Activated CD8-positive, alpha-beta T cell treated with anti-CD3 and anti-CD28 coated beads, Interleukin-2, amount 10 ng/mL, durations not matched to agents 7 days and 5 days (primary cell): ENCODE measurements around the gene UTF1. TPM values are rescaled to one million over a fixed set of nuclear protein-coding genes. Genes with fewer than 3 reads are reported as not detected.

Experiments
- ATAC-seq: fragments of 150-1000 bp; cut with Tn5 transposase; one replicate; pipeline ENCODE4 v1.10.0; 2021; ENCODE audit warnings: moderate library complexity
- CTCF ChIA-PET: fragments of 350-600 bp; sonication (Branson Sonifier 250); formaldehyde crosslinking; loops from one replicate; lab custom pipeline; 2021; ENCODE audit warnings: antibody characterized with exemption; lab: Charles Lee
- POLR2A ChIA-PET: fragments of 350-600 bp; sonication (Branson Sonifier 250); formaldehyde crosslinking; loops from one replicate; lab custom pipeline; 2021; ENCODE audit warnings: antibody characterized with exemption; lab: Charles Lee
- DNase-seq: peaks from one replicate; pipeline ENCODE4 v3.0.0-alpha.2; 2020
- H3K27ac Mint-ChIP-seq: one replicate; pipeline ENCODE4 v1.8.0; 2021; ENCODE audit warnings: mild to moderate bottlenecking, mixed read lengths
- H3K27me3 Mint-ChIP-seq: one replicate; pipeline ENCODE4 v1.8.0; 2021; ENCODE audit warnings: low read depth, mixed read lengths
- H3K36me3 Mint-ChIP-seq: one replicate; pipeline ENCODE4 v1.8.0; 2021; ENCODE audit warnings: low read depth, mixed read lengths
- H3K4me1 Mint-ChIP-seq: one replicate; pipeline ENCODE4 v1.8.0; 2021; ENCODE audit warnings: low read depth, mixed read lengths
- H3K4me3 Mint-ChIP-seq: one replicate; pipeline ENCODE4 v1.8.0; 2021; ENCODE audit warnings: mild to moderate bottlenecking, mixed read lengths
- H3K9me3 Mint-ChIP-seq: one replicate; pipeline ENCODE4 v1.8.0; 2022; ENCODE audit warnings: mixed read lengths; ENCODE audit not compliant: insufficient read depth
- total RNA-seq, 2 experiments: library from RNA; stranded (reverse); gene quantifications; one replicate each; pipeline ENCODE4 v1.2.3, GENCODE V29; 2021

The UTF1 gene
- total RNA-seq, 2 experiments from 2014 or later: not detected

DNA sequence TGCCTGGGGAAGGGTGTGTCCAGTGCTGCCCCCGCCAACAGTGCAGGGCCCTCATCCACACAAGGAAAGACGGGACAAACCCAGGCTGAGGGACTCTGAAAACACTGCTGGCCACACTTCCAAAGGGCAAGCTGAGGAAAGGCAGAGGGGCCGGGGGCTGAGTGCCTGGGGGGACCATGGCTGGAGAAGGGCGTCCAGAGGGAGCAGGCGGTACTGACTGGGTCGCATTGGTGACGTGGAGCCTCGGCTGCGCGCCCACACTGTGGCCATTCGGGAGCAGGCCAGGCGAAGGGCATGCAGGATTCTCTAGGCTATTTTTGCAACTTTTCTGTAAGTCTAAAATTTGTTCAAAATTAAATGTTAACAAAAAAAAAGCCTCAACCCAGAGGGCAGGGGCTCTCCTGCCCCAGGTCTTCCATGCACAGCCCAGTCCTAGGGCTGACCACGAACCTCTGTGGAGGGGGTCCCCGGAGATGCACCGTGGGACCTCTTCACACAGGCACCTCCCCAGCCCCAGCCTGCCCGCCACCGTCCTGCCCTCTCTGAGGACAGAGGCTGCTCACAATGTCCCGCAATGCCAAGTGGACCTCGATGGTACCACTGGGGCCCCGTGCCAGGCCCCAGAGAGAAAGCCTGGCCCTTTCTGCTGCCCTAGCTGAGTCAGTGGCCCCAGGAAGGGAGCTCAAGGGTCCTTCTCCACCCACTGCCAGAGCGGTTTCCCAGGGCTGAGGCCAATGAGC is 36.2 kb downstream of the UTF1 start:
- Mint-ChIP-seq H3K4me3 (no peak overlapping the region), H3K27me3 (no peaks in the 10 kb centered on the region), H3K9me3 (no peaks in the 10 kb centered on the region), H3K36me3 (peaks cover 23% of the 10 kb centered on the region), H3K4me1 (peaks cover 41% of the 10 kb centered on the region), H3K27ac (no peak overlapping the region)
- no peak for DNase-seq
- CTCF ChIA-PET: interaction anchor here (0.6 kb wide), 1 partner anchor 586 kb away, joined by 3 read pairs; no protein-coding TSS in a partner anchor
- POLR2A ChIA-PET: interaction anchor here (1.2 kb wide), 1 partner anchor 10 kb away, joined by 4 read pairs; the partner anchor contains the start of gene ADAM8
- no peak for ATAC-seq

DNA sequence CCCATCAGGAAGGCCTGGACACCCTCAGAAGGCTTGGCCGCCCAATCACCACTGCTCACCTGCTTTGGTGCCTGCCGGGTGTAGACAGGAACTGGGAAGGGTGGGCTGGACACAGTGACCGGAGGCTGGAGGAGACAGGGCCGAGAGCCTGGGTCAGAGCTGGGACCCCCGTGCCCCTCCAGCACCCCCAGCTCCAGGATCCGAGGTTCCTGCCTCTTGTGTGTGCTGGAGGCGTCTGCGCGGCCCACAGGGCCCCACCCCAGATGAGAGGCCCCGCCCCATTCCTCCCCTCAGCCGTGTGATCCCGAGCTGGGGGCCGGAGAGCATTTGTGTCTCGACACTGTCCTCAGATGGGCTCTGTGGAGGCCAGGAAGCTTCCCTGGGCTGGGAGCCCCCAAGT is 37.3 kb downstream of the UTF1 start:
- CTCF ChIA-PET: interaction anchor here (0.8 kb wide), 1 partner anchor 9 kb away, joined by 3 read pairs; the partner anchor contains the start of gene ADAM8
- Mint-ChIP-seq H3K4me3 (no peak overlapping the region), H3K4me1 (peaks cover 36% of the 10 kb centered on the region), H3K27ac (no peak overlapping the region), H3K27me3 (no peaks in the 10 kb centered on the region), H3K9me3 (no peaks in the 10 kb centered on the region), H3K36me3 (peaks cover 27% of the 10 kb centered on the region)
- DNase-seq (no peak), ATAC-seq (no peak)
- POLR2A ChIA-PET: interaction anchor here (1.2 kb wide), 1 partner anchor 9 kb away, joined by 4 read pairs; the partner anchor contains the start of gene ADAM8

DNA sequence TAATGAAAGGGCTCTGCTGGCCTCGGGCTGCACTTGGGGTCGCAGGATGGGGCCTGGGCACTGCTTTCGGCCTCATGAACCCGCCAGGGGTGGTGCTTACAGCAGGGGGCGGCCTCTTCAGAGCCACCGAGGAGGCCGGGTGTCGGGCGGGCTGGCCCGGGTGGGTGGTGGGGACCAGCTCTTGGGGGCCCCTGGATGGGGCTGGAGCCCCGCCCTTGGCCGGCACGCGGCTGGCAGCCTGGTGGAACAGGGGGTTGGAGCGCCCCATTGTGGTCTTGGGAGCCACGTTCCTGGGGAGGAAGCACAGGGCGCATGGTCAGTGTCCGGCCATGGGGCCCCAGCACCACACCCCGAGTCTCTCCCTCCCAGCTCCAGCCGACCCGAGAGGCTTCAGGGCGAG is 37.8 kb downstream of the UTF1 start:
- Mint-ChIP-seq H3K4me1 (peaks cover 31% of the 10 kb centered on the region), H3K4me3 (no peak overlapping the region), H3K9me3 (no peaks in the 10 kb centered on the region), H3K27ac (no peak overlapping the region), H3K36me3 (peaks cover 24% of the 10 kb centered on the region), H3K27me3 (no peaks in the 10 kb centered on the region)
- DNase-seq (no peak), ATAC-seq (no peak)
- POLR2A ChIA-PET: interaction anchor here (1.2 kb wide), 1 partner anchor 9 kb away, joined by 4 read pairs; the partner anchor contains the start of gene ADAM8
- CTCF ChIA-PET: interaction anchor here (0.8 kb wide), 1 partner anchor 8 kb away, joined by 3 read pairs; the partner anchor contains the start of gene ADAM8

DNA sequence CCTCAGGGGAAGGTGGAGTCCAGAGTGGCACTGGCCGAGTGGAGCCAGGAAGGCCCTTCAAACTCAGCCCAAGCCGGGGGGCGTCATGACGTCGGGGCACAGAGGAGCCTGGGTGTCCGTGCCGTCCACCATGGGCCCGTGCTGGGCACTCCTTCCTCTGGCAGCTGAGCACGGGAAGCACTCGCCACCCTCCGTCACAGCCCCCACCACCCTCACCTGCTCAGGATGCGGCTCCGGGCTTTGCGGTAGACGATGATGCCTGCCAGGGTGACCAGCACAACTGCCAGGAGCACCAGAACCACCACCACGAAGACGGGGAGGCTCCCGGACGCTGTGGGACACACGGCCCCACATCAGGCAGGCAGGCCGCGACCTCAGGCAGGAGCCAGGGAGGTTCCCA is 38.5 kb downstream of the UTF1 start:
- Mint-ChIP-seq H3K36me3 (peaks cover 21% of the 10 kb centered on the region), H3K4me3 (no peak overlapping the region), H3K9me3 (no peaks in the 10 kb centered on the region), H3K4me1 (peaks cover 24% of the 10 kb centered on the region), H3K27ac (no peak overlapping the region), H3K27me3 (no peaks in the 10 kb centered on the region)
- ATAC-seq (no peak), DNase-seq (no peak)
- POLR2A ChIA-PET: no interaction called here
- CTCF ChIA-PET: no interaction called here

DNA sequence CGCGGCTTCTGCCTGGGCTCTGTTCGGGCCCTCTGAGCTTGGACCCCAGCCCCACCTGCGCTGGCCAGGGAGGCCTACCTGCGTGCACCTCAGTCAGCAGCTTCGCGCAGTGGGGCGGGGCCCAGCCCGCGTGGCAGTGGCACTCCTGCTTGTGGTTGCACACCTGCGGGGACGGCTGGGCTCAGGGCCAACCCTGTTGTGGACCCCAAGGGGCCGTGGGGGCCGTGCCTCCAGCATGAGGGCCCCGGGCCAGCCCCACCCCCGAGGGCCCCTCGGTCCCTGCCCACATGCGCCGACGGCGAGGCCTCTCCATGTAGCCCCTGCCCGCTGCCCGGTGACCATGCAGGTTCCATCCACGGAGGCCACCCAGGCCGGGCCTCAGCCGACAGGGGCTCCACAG is 39.4 kb downstream of the UTF1 start:
- H3K27ac Mint-ChIP-seq: no peak overlapping the region

DNA sequence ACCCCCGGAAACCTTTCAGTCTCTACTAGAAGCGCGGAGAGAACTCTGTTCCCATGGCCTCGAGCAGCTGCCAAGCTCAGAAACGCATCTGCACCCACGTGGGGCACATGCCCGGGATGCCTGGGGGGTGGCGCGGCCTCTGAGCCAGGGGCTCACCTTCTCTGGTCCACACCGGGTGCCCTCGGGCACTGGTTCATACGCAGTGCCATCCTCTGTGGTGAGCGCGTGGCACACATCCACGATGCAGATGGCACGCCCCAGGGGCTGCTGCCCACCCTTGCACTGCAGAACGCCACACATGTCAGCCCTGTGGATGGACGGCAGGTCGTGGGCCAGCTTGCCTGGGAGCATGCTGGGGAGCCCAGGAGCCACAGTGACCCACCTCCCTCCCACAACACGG is 40.2 kb downstream of the UTF1 start:
- ChIA-PET POLR2A (no interaction called here), CTCF (no interaction called here)
- Mint-ChIP-seq H3K9me3 (no peaks in the 10 kb centered on the region), H3K36me3 (peaks cover 22% of the 10 kb centered on the region), H3K27me3 (no peaks in the 10 kb centered on the region), H3K4me1 (peaks cover 17% of the 10 kb centered on the region), H3K4me3 (no peak overlapping the region), H3K27ac (no peak overlapping the region)
- DNase-seq (no peak), ATAC-seq (no peak)

More for the DNA sequence above, 39.4 kb downstream of the UTF1 start:
- ATAC-seq: no peak
- H3K4me1 Mint-ChIP-seq: peaks cover 16% of the 10 kb centered on the region
- peaks cover 19% of the 10 kb centered on the region for H3K36me3 Mint-ChIP-seq
- DNase-seq: no peak
- ChIA-PET CTCF (no interaction called here), POLR2A (interaction anchor here (0.9 kb wide), 1 partner anchor 34 kb away, joined by 3 read pairs; no protein-coding TSS in a partner anchor)
- no peak overlapping the region for H3K4me3 Mint-ChIP-seq
- H3K27me3 Mint-ChIP-seq: no peaks in the 10 kb centered on the region
- H3K9me3 Mint-ChIP-seq: no peaks in the 10 kb centered on the region

DNA sequence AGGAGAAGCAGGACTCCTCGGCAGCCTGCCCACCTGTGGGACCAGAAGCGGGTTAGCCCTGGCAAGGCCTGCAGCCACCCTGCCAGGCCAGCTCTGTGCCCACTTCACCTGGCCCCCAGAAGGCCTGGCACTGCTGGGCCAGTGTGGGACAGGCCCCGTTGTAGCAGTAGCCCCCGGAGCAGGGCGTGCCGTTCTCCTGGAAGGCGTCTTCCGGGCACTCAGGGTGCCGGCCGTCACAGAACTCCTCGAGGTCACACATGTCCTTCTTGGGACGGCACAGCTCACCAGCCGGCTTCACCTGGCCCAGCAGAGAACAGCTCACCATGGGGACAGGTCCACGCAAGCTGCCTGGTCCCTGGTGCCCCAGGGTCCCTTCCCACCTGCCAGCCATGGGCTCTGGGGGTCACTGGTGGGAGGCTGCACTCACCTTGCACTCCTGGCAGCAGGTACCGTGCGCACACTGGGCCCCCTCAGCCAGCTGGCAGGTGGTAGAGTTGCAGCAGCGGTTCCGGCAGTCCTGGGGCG is 40.8 kb downstream of the UTF1 start:
- no peaks in the 10 kb centered on the region for H3K27me3 Mint-ChIP-seq
- DNase-seq: no peak
- POLR2A ChIA-PET: no interaction called here
- no peak overlapping the region for H3K27ac Mint-ChIP-seq
- H3K4me1 Mint-ChIP-seq: peaks cover 15% of the 10 kb centered on the region
- H3K36me3 Mint-ChIP-seq: peaks cover 15% of the 10 kb centered on the region
- CTCF ChIA-PET: no interaction called here
- no peak for ATAC-seq
- H3K4me3 Mint-ChIP-seq: no peak overlapping the region
- H3K9me3 Mint-ChIP-seq: no peaks in the 10 kb centered on the region

DNA sequence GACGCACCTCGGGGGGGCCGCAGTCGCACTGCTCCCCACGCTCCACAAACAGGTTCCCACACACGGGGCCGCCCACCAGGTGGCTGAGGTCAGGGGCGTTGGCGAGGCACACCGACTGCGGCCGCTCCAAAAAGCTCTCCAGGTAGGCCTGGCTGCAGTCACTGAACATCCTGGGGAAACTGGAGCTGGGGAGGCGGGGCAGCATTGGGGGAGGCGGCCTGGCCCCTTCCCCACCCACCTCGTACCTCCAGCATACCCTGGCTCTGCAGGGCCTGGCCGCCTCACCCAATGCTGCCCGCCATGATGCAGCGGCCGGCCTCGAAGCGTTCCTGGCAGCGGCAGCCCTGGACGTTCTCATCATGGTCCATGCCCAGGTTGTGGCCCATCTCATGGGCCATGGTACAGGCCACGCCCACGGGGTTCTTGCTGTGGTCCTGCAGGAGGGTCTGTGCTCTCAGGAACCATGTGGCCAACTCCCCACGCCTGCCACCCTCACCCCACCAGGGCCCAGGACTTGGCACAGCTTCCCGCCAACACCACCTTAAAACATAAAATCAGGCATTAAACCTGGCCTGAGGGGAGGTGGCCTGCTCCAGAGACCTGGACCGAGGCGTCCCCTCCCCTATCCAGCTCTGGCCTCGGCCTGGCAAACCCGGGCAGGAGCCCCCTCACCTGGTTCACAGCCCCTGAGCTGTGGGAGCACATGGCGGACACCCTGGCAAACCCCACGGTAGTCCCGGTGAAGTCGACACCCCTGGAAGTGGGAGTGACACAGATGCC is 41.7 kb downstream of the UTF1 start:
- CTCF ChIA-PET: interaction anchor here (1.1 kb wide), 1 partner anchor 9 kb away, joined by 3 read pairs; no protein-coding TSS in a partner anchor
- Mint-ChIP-seq H3K4me3 (no peak overlapping the region), H3K27me3 (no peaks in the 10 kb centered on the region), H3K27ac (no peak overlapping the region), H3K9me3 (no peaks in the 10 kb centered on the region), H3K36me3 (peaks cover 12% of the 10 kb centered on the region), H3K4me1 (peaks cover 17% of the 10 kb centered on the region)
- ATAC-seq (no peak), DNase-seq (no peak)
- POLR2A ChIA-PET: interaction anchor here (1.4 kb wide), 1 partner anchor 8 kb away, joined by 5 read pairs; no protein-coding TSS in a partner anchor

DNA sequence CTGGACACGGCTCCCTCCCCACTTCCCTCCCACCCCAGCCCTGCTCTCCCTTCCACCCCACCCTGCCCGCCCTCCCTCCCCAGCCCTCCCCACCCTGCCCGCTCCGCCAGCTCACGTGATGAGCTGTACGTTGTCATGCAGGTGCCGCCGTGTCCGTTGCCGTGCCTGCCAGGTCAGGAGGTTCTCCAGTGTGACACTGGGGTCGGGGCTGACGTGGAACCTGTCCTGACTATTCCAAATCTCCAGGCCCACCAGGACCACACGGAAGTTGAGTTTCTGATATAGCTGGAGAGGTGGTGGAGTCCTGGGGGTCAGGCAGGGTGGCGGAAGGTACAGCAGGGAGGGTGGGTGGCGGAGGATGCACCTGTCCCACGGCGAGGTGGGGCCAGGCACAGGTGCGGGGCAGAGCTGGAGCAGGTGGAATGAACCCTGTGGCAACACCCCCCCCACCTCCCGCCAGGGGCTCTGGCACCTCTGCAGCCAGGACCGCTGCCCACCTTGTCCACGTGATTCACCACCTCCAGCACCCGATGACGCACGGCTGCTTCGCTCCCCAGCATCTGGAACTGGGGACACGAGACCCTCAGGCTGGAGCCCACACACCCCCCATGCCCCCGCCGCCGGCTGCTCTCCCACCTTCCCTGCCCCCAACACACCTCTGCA is 42.4 kb downstream of the UTF1 start:
- DNase-seq (no peak), ATAC-seq (no peak)
- peaks cover 12% of the 10 kb centered on the region for H3K36me3 Mint-ChIP-seq
- H3K27ac Mint-ChIP-seq: no peak overlapping the region
- H3K9me3 Mint-ChIP-seq: no peaks in the 10 kb centered on the region
- POLR2A ChIA-PET: interaction anchor here (1.4 kb wide), 1 partner anchor 9 kb away, joined by 5 read pairs; no protein-coding TSS in a partner anchor
- H3K4me1 Mint-ChIP-seq: peaks cover 21% of the 10 kb centered on the region
- CTCF ChIA-PET: interaction anchor here (1.1 kb wide), 1 partner anchor 10 kb away, joined by 3 read pairs; no protein-coding TSS in a partner anchor
- H3K27me3 Mint-ChIP-seq: no peaks in the 10 kb centered on the region
- no peak overlapping the region for H3K4me3 Mint-ChIP-seq

DNA sequence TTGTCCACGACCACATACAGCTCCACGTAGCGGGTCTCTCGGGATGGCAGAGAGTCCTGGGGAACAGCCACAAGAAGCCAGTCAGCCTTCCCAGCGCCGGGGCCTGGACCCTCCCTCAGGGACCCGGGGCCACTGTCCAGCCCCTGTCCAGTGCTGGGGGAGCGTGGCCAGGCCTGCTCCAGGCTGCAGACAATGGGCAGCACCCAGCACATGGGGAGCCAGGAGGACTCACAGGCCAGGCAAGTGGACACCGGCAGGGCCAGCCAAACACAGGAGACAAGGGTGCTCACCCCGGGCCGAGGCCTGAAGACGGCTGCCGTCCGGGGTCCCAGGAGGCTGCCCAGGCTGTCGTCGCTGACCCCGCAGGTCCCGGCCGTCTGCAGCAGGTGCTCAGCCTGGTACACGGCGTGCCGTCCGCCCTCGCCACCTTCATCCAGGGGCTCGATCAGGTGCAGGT is 43.0 kb downstream of the UTF1 start:
- Mint-ChIP-seq H3K4me1 (peaks cover 27% of the 10 kb centered on the region), H3K9me3 (no peaks in the 10 kb centered on the region), H3K4me3 (no peak overlapping the region), H3K27me3 (no peaks in the 10 kb centered on the region), H3K27ac (no peak overlapping the region), H3K36me3 (peaks cover 12% of the 10 kb centered on the region)
- ATAC-seq (no peak), DNase-seq (no peak)
- ChIA-PET CTCF (interaction anchor here (1.1 kb wide), 1 partner anchor 11 kb away, joined by 3 read pairs; no protein-coding TSS in a partner anchor), POLR2A (interaction anchor here (1.4 kb wide), 1 partner anchor 9 kb away, joined by 5 read pairs; no protein-coding TSS in a partner anchor)
